A673 (cell line): Measurements from ENCODE around the gene PLA2G15.

Experiments
- CTCF ChIP-seq: fragments of 300-800, 200-600 bp; sonication (generic); conservative IDR thresholded peaks from 2 replicates; pipeline ENCODE4 v1.5.1; 2017; ENCODE audit warnings: low read depth, mild to moderate bottlenecking, antibody characterized with exemption, low read length, moderate library complexity, mixed read lengths
- EZH2 ChIP-seq: fragments of 200-600 bp; sonication (generic); IDR thresholded peaks from 2 replicates; pipeline ENCODE4 v1.6.1; 2017; ENCODE audit warnings: borderline replicate concordance, low read depth, mild to moderate bottlenecking, mixed read lengths, antibody characterized with exemption, low read length; ENCODE audit not compliant: poor library complexity, severe bottlenecking

- TF ChIP-seq CTCF (no peak), EZH2 (no peak)
Observed at GRCh38 chr16:68252383-68252782, 7.2 kb downstream of the PLA2G15 start.
